GM19467 (cell line): ENCODE results near the gene BLVRA.
"Not testable (repeated sequence)": the region's sequence is repeated elsewhere in the genome, so short reads cannot be mapped to it uniquely, and the experiment has no call there.

ENCODE experiments used
- ATAC-seq: cut with Tn5 transposase; IDR thresholded peaks from one replicate; pipeline ENCODE4 v1.9.1; 2021; ENCODE audit warnings: mild to moderate bottlenecking, moderate library complexity; ENCODE audit not compliant: unreplicated experiment

The BLVRA gene

GRCh38 chr7:43758029-43758821 lies at the start of gene BLVRA:
TSS of gene BLVRA (plus strand) at chr7:43758680. CDS start at chr7:43771159, 12,479 bp downstream.
- ATAC-seq: peak; percentile 58

- no peak for ATAC-seq
Observed at GRCh38 chr7:43711503-43711902, 47.0 kb upstream of the BLVRA start.

GRCh38 chr7:43715966-43716365 lies 42.5 kb upstream of the BLVRA start:
- not testable (repeated sequence) for ATAC-seq

GRCh38 chr7:43716598-43716997 lies 41.9 kb upstream of the BLVRA start:
- no peak for ATAC-seq

- ATAC-seq: no peak
Observed at GRCh38 chr7:43721193-43721806, 37.2 kb upstream of the BLVRA start.

- ATAC-seq: no peak
Observed at GRCh38 chr7:43723007-43723341, 35.5 kb upstream of the BLVRA start.

GRCh38 chr7:43725251-43725650 lies 33.2 kb upstream of the BLVRA start:
- ATAC-seq: no peak

- no peak for ATAC-seq
Observed at GRCh38 chr7:43726466-43726865, 32.0 kb upstream of the BLVRA start.

- ATAC-seq: no peak
Observed at GRCh38 chr7:43727003-43727402, 31.5 kb upstream of the BLVRA start.

GRCh38 chr7:43727494-43727893 lies 31.0 kb upstream of the BLVRA start:
- no peak for ATAC-seq

GRCh38 chr7:43729214-43729923 lies 29.1 kb upstream of the BLVRA start, which contains the start of gene COA1:
TSS of gene COA1 (minus strand) at chr7:43729523. CDS start at chr7:43648614, 80,909 bp downstream.
- ATAC-seq: peak; percentile 72

- peak; percentile 2 for ATAC-seq
Observed at GRCh38 chr7:43729924-43730248, 28.6 kb upstream of the BLVRA start.

GRCh38 chr7:43731494-43731893 lies 27.0 kb upstream of the BLVRA start:
- ATAC-seq: not testable (repeated sequence)

- not testable (repeated sequence) for ATAC-seq
Observed at GRCh38 chr7:43734575-43735332, 23.7 kb upstream of the BLVRA start.

- no peak for ATAC-seq
Observed at GRCh38 chr7:43735403-43735801, 23.1 kb upstream of the BLVRA start.

GRCh38 chr7:43735802-43736603 lies 22.5 kb upstream of the BLVRA start:
- no peak for ATAC-seq

GRCh38 chr7:43737467-43738127 lies 20.9 kb upstream of the BLVRA start:
- ATAC-seq: no peak

GRCh38 chr7:43742692-43743091 lies 15.8 kb upstream of the BLVRA start:
- no peak for ATAC-seq

- ATAC-seq: no peak
Observed at GRCh38 chr7:43747328-43748105, 11.0 kb upstream of the BLVRA start.
